HepG2 (cell line): ENCODE results near the gene KIF19.

Experiments
- GATAD2A ChIP-seq: IDR thresholded peaks from 2 replicates; pipeline ENCODE4 v1.6.1; 2016
- PATZ1 ChIP-seq: sonication (generic); formaldehyde crosslinking; IDR thresholded peaks from 2 replicates; pipeline ENCODE4 v1.4.0; 2020; ENCODE audit warnings: missing genetic modification reagents
- POLR2AphosphoS5 ChIP-seq: IDR thresholded peaks from 2 replicates; pipeline ENCODE4 v1.6.1; 2012; ENCODE audit warnings: low read depth, low read length
- SMARCC2 ChIP-seq: fragments of 450-650 bp; IDR thresholded peaks from 2 replicates; pipeline ENCODE4 v1.6.1; 2017; ENCODE audit warnings: antibody characterized with exemption, mild to moderate bottlenecking
- TBP ChIP-seq: sonication (generic); formaldehyde crosslinking; IDR thresholded peaks from 2 replicates; pipeline ENCODE4 v1.5.0; 2020; ENCODE audit warnings: missing genetic modification reagents
- USF2 ChIP-seq, 2 experiments: sonication (generic) in 1 of 2; formaldehyde crosslinking in 1 of 2; IDR thresholded peaks; 2 replicates each; pipeline versions ENCODE4 v1.5.1 to v1.6.1; 2011 to 2020; ENCODE audit warnings: borderline replicate concordance in 1 of 2, low read depth in 1 of 2, low read length in 1 of 2, mild to moderate bottlenecking in 1 of 2, missing genetic modification reagents in 1 of 2, moderate library complexity in 1 of 2
- ZNF280D ChIP-seq: sonication (generic); formaldehyde crosslinking; IDR thresholded peaks from 2 replicates; pipeline ENCODE4 v1.5.1; 2020; ENCODE audit warnings: mild to moderate bottlenecking, missing genetic modification reagents

- no peak for TF ChIP-seq TBP (CRISPR knock-in tag)
- no peak for TF ChIP-seq ZNF280D (CRISPR knock-in tag)
- TF ChIP-seq PATZ1 (CRISPR knock-in tag) = no peak
- TF ChIP-seq GATAD2A (CRISPR knock-in tag) = no peak
- TF ChIP-seq USF2 (IDR thresholded peaks at IDR 0.05; ENCODE audit: low read depth, low read length) = no peak
- TF ChIP-seq USF2 (CRISPR knock-in tag; IDR thresholded peaks at IDR 0.05; ENCODE audit: borderline replicate concordance) = no peak
- TF ChIP-seq SMARCC2 = no peak
- no peak for TF ChIP-seq POLR2AphosphoS5
These were observed 32.7 kb downstream of the KIF19 start for GRCh38 chr17:74358697-74359096.
